ENCODE results near the gene KAZN. TPM values are rescaled to one million over a fixed set of nuclear protein-coding genes. Genes with fewer than 3 reads are reported as not detected.

The KAZN gene
- total and polyA plus RNA-seq, 2 of the 8 experiments (the other 6 are each of a cell fraction or from before 2014, with no cell fraction given), result 3.7 to 11.8 TPM

- no peak overlapping the region for H3K14ac ChIP-seq (ENCODE audit: insufficient read length)
- H2BK12ac ChIP-seq (ENCODE audit: low read depth, low read length), result no peak overlapping the region
- WGBS, 2 experiments (ENCODE audit: extremely low coverage in 1 of 2, insufficient coverage in 1 of 2, insufficient read length in 1 of 2, insufficient replicate concordance in 2 of 2, low coverage in 1 of 2, low lambda C conversion rate in 2 of 2, missing lambda C conversion rate in 1 of 2), result 91% methylated on average over 5 of the region's 5 CpGs; no CpG with 5 or more reads in 1 of the 2 experiments
Observed at GRCh38 chr1:14800014-14800413, 201.5 kb downstream of the KAZN start.

More at GRCh38 chr1:14800014-14800413, 201.5 kb downstream of the KAZN start:
- POLR2A ChIA-PET (ENCODE audit: partially characterized antibody), result no interaction called here
- Histone ChIP-seq H3K23ac (ENCODE audit: insufficient read length) (no peak overlapping the region), H2BK15ac (ENCODE audit: low read length) (no peak overlapping the region), H4K8ac (ENCODE audit: extremely low read depth, insufficient read depth, low read length) (no peak overlapping the region), H4K20me1 (replicated peaks in 1 of 2; ENCODE audit: control insufficient read depth in 1 of 2, insufficient read depth in 2 of 2, low read length in 2 of 2) (peaks cover 0 to 2% of the 10 kb centered on the region in 2 experiments), H3K79me2 (ENCODE audit: control insufficient read depth in 1 of 2, insufficient read depth in 2 of 2, low read length in 2 of 2) (no peaks in the 10 kb centered on the region), H3K9ac (replicated peaks in 1 of 4; ENCODE audit: extremely low read depth in 1 of 4, low read depth in 3 of 4, low read length in 3 of 4) (no peak overlapping the region), H3K79me1 (ENCODE audit: low read depth, low read length) (no peaks in the 10 kb centered on the region), H2AK5ac (ENCODE audit: low read depth, low read length) (no peak overlapping the region), H4K5ac (ENCODE audit: insufficient read length, low read depth, low read length) (no peak overlapping the region), H4K91ac (replicated peaks; ENCODE audit: insufficient read length, low read length) (no peak overlapping the region), H3K36me3 (ENCODE audit: control insufficient read depth in 2 of 4, insufficient read depth in 4 of 4, low read length in 3 of 4) (no peaks in the 10 kb centered on the region; a peak in 1 of 8 replicates), H3K4me3 (ENCODE audit: extremely low read depth in 1 of 4, insufficient read depth in 2 of 4, low read depth in 3 of 4, low read length in 4 of 4) (no peak overlapping the region), H3K4me2 (ENCODE audit: insufficient read depth in 1 of 2, low read depth in 2 of 2, low read length in 2 of 2) (no peak overlapping the region), H3K18ac (ENCODE audit: extremely low read depth, low read length) (no peak overlapping the region), H3K56ac (replicated peaks; ENCODE audit: insufficient read length, low read depth, low read length) (no peak overlapping the region), H2BK120ac (replicated peaks; ENCODE audit: low read depth, low read length) (no peak overlapping the region), H3K4me1 (replicated peaks in 1 of 4; ENCODE audit: control insufficient read depth in 3 of 4, insufficient read depth in 4 of 4, low read length in 3 of 4) (no peaks in the 10 kb centered on the region), H3K9me3 (ENCODE audit: insufficient read depth in 2 of 2, low read depth in 1 of 2, low read length in 1 of 2) (no peaks in the 10 kb centered on the region), H3K27ac (ENCODE audit: low read depth, low read length) (no peak overlapping the region), H3K4ac (replicated peaks; ENCODE audit: insufficient read length, low read depth, low read length) (peak overlapping the region; percentile 16), H2BK5ac (ENCODE audit: low read depth, low read length) (no peak overlapping the region), H2AFZ (ENCODE audit: low read length) (no peak overlapping the region), H2BK20ac (ENCODE audit: low read length) (no peak overlapping the region), H3K23me2 (ENCODE audit: low read depth, low read length) (no peaks in the 10 kb centered on the region), H3K27me3 (replicated peaks in 1 of 4; ENCODE audit: control insufficient read depth in 3 of 4, extremely low read depth in 1 of 4, insufficient read depth in 3 of 4, low read length in 3 of 4) (no peaks in the 10 kb centered on the region)
- TF ChIP-seq JUN (IDR thresholded peaks at IDR 0.05; ENCODE audit: low read depth, low read length) (no peak), JUND (IDR thresholded peaks at IDR 0.05; ENCODE audit: low read length) (no peak), RXRA (IDR thresholded peaks at IDR 0.05; ENCODE audit: insufficient read depth, low read depth, low read length) (no peak), SP1 (IDR thresholded peaks at IDR 0.05; ENCODE audit: low read depth, low read length) (no peak)
- no peak for DNase-seq (ENCODE audit: low read depth in 1 of 2, low spot score in 2 of 2)
- no peak for FAIRE-seq
- CTCF ChIA-PET (ENCODE audit: partially characterized antibody), result interaction anchor here (0.6 to 1.4 kb wide), 2 partner anchors 21 to 761 kb away, joined by 3 to 4 read pairs; no protein-coding TSS in a partner anchor
